Loucy (cell line): ENCODE results near the gene OLA1.

ENCODE experiments used
- H2AFZ ChIP-seq: fragments of 200-600 bp; sonication (generic); 2 replicates; pipeline ENCODE4 v1.6.0; 2016; ENCODE audit warnings: antibody characterized with exemption, mild to moderate bottlenecking, low read length, moderate library complexity
- H3F3A ChIP-seq: fragments of 200-600 bp; 2 replicates; pipeline ENCODE4 v1.6.0; 2016; ENCODE audit warnings: antibody characterized with exemption, low read depth, mild to moderate bottlenecking
- H3K27me3 ChIP-seq: fragments of 200-600 bp; sonication (generic); 2 replicates; pipeline ENCODE4 v1.6.1; 2014; ENCODE audit warnings: low read length, mild to moderate bottlenecking; ENCODE audit not compliant: insufficient read depth, poor library complexity, severe bottlenecking
- H3K36me3 ChIP-seq: fragments of 200-600 bp; sonication (generic); 2 replicates; pipeline ENCODE4 v1.6.1; 2016; ENCODE audit warnings: low read length; ENCODE audit not compliant: insufficient read depth
- H3K4me1 ChIP-seq: fragments of 200-600 bp; sonication (generic); 2 replicates; pipeline ENCODE4 v1.5.1; 2014; ENCODE audit warnings: low read length, mild to moderate bottlenecking; ENCODE audit not compliant: insufficient read depth, poor library complexity, severe bottlenecking
- H3K4me2 ChIP-seq: fragments of 200-600 bp; sonication (generic); 2 replicates; pipeline ENCODE4 v1.6.0; 2014; ENCODE audit warnings: antibody characterized with exemption, low read length, low read depth, mild to moderate bottlenecking; ENCODE audit not compliant: poor library complexity, severe bottlenecking
- H3K4me3 ChIP-seq: fragments of 200-600 bp; sonication (generic); 2 replicates; pipeline ENCODE4 v1.5.1; 2014; ENCODE audit warnings: low read length, mild to moderate bottlenecking, mixed read lengths; ENCODE audit not compliant: poor library complexity, severe bottlenecking
- H3K79me2 ChIP-seq: fragments of 200-600 bp; sonication (generic); 2 replicates; pipeline ENCODE4 v1.6.1; 2014; ENCODE audit warnings: low read length; ENCODE audit not compliant: insufficient read depth
- H3K9ac ChIP-seq: fragments of 200-600 bp; sonication (generic); 2 replicates; pipeline ENCODE4 v1.6.0; 2014; ENCODE audit warnings: mild to moderate bottlenecking, low read depth, low read length, moderate library complexity; ENCODE audit not compliant: poor library complexity, severe bottlenecking
- H3K9me2 ChIP-seq: fragments of 200-600 bp; sonication (generic); replicated peaks from 2 replicates; pipeline ENCODE4 v1.6.1; 2016; ENCODE audit warnings: low read depth, low read length, mixed read lengths
- H3K9me3 ChIP-seq: fragments of 200-600 bp; sonication (generic); 2 replicates; pipeline ENCODE4 v1.6.1; 2014; ENCODE audit warnings: mild to moderate bottlenecking, antibody characterized with exemption, low read length, low read depth; ENCODE audit not compliant: insufficient read depth
- H4K20me1 ChIP-seq: fragments of 200-600 bp; sonication (generic); 2 replicates; pipeline ENCODE4 v1.6.0; 2014; ENCODE audit warnings: antibody characterized with exemption, low read length, mild to moderate bottlenecking; ENCODE audit not compliant: insufficient read depth, poor library complexity, severe bottlenecking
- CTCF ChIP-seq: fragments of 200-600 bp; sonication (generic); conservative IDR thresholded peaks from 2 replicates; pipeline ENCODE4 v1.5.1; 2014; ENCODE audit warnings: mild to moderate bottlenecking, antibody characterized with exemption, low read length
- EZH2phosphoT487 ChIP-seq: fragments of 200-600 bp; IDR thresholded peaks from 2 replicates; pipeline ENCODE4 v1.6.1; 2018; ENCODE audit warnings: antibody characterized with exemption, mild to moderate bottlenecking, moderate library complexity, borderline replicate concordance

Gene OLA1

GRCh38 chr2:174058026-174058425 is 190.3 kb downstream of the OLA1 start:
- H4K20me1 ChIP-seq: no peaks in the 10 kb centered on the region
- H3K36me3 ChIP-seq: no peaks in the 10 kb centered on the region
- no peaks in the 10 kb centered on the region for H3K27me3 ChIP-seq
- H3K9ac ChIP-seq: no peak overlapping the region
- no peaks in the 10 kb centered on the region for H3F3A ChIP-seq
- H3K9me3 ChIP-seq: no peaks in the 10 kb centered on the region
- H3K9me2 ChIP-seq: no peaks in the 10 kb centered on the region
- H3K4me3 ChIP-seq: no peak overlapping the region
- no peaks in the 10 kb centered on the region for H3K4me1 ChIP-seq
- no peak overlapping the region for H2AFZ ChIP-seq
- TF ChIP-seq EZH2phosphoT487 (no peak), CTCF (no peak)
- no peak overlapping the region for H3K4me2 ChIP-seq
- H3K79me2 ChIP-seq: no peaks in the 10 kb centered on the region

DNA sequence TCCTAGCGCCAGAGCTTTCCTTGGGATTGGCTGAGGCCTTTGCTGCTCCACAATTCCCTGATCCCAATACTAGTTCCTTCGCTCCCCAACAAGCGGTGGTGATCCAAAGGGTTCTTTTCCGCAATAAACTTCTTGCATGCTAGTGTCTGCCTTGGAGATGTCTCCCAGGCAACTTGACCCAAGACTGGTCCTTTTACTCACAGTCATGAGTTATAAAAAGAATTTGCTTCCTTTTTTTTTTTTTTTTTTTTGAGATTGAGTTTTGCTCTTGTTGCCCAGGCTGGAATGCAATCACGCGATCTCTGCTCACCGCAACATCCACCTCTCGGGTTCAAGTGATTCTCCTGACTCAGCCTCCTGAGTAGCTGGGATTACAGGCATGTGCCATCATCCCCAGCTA is 193.4 kb downstream of the OLA1 start:
- no peak overlapping the region for H3K4me3 ChIP-seq
- H3K27me3 ChIP-seq: no peaks in the 10 kb centered on the region
- H3K9me3 ChIP-seq: no peaks in the 10 kb centered on the region
- no peak overlapping the region for H3K9ac ChIP-seq
- H3K79me2 ChIP-seq: no peaks in the 10 kb centered on the region
- H3K4me1 ChIP-seq: no peaks in the 10 kb centered on the region
- TF ChIP-seq CTCF: no peak
- no peak for TF ChIP-seq EZH2phosphoT487
- no peaks in the 10 kb centered on the region for H3F3A ChIP-seq
- H3K36me3 ChIP-seq: no peaks in the 10 kb centered on the region
- H2AFZ ChIP-seq: no peak overlapping the region
- H3K4me2 ChIP-seq: no peak overlapping the region
- H3K9me2 ChIP-seq: no peaks in the 10 kb centered on the region
- H4K20me1 ChIP-seq: no peaks in the 10 kb centered on the region

DNA sequence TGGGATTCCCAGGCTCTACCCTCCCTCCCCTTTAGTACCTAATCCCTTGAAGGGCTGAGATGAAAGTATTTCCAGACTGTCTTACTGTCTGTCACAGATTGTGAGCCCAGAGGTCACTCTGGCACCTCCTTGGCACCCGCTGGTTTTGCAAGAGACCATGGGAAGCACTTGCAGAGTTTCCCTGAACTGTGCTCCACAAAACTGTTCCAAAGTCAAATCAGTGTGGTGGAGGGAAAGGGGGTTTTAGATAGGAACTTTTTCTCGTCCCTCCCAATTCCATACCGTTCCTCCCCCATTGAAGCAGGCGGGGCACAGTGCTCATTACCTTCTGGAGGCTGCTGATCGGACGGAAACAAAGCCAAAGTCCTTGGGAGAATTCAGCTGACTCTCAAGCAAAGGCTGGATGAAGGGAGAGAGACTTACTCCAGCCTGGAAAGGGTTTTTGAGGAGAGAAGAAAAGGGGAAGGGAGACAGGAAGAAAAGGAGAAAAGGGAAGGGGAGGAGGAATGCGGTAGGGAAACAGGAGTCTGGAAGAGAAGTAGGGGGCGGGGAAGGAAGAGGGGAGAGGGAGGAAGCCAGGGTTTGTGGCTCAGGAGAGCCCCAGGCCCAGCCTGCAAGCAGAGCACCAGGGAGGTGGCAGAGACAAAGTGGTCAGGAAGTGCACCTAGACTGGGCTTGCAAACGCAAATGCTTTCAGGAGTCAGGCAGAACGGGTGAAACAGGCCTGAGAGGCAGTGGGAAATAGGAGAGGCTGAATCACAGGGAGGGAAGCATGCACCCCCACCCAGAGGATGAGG is 194.8 kb downstream of the OLA1 start:
- no peaks in the 10 kb centered on the region for H3K9me2 ChIP-seq
- TF ChIP-seq CTCF: no peak
- TF ChIP-seq EZH2phosphoT487: no peak
- no peak overlapping the region for H3K4me3 ChIP-seq
- no peaks in the 10 kb centered on the region for H4K20me1 ChIP-seq
- H3K9ac ChIP-seq: no peak overlapping the region
- no peak overlapping the region for H3K4me2 ChIP-seq
- no peaks in the 10 kb centered on the region for H3K27me3 ChIP-seq
- no peaks in the 10 kb centered on the region for H3K9me3 ChIP-seq
- no peaks in the 10 kb centered on the region for H3F3A ChIP-seq
- H3K4me1 ChIP-seq: no peaks in the 10 kb centered on the region
- H3K79me2 ChIP-seq: no peaks in the 10 kb centered on the region
- H3K36me3 ChIP-seq: no peaks in the 10 kb centered on the region
- no peak overlapping the region for H2AFZ ChIP-seq
